IMR-90 (cell line): ENCODE results near the gene SIGLEC7. TPM values are rescaled to one million over a fixed set of nuclear protein-coding genes. Genes with fewer than 3 reads are reported as not detected.

Experiments
- ATAC-seq: fragments of 200-7000 bp; cut with Tn5 transposase; 2 replicates; pipeline ENCODE4 v1.9.1; 2020; ENCODE audit warnings: low read depth, mild to moderate bottlenecking, moderate library complexity
- BruUV-seq: library from RNA; stranded (reverse); fragments of 400-500 nt; replicated peaks from 2 replicates; lab custom pipeline; 2021; lab: Mats Ljungman, UMichigan
- CTCF ChIA-PET: fragments of 300-600 bp; formaldehyde crosslinking; extraction: SDS; loops from one replicate; lab custom pipeline; 2021; ENCODE audit warnings: antibody characterized with exemption; lab: Yijun Ruan, JAX
- POLR2A ChIA-PET: fragments of 300-600 bp; sonication (Branson Sonifier 250); formaldehyde crosslinking; loops from one replicate; lab custom pipeline; 2022; ENCODE audit warnings: antibody characterized with exemption; ENCODE audit not compliant: unreplicated experiment; lab: Charles Lee
- DNase-seq: peaks from one replicate; pipeline ENCODE4 v3.0.0; 2013
- H2AFZ ChIP-seq: replicated peaks from 2 replicates; pipeline ENCODE3; 2013; ENCODE audit warnings: low read length, mild to moderate bottlenecking; ENCODE audit not compliant: poor library complexity
- H2AK5ac ChIP-seq: 2 replicates; pipeline ENCODE4 v1.6.1; 2013; ENCODE audit warnings: low read depth, low read length, inconsistent platforms
- H2AK9ac ChIP-seq: replicated peaks from 2 replicates; pipeline ENCODE3; 2013; ENCODE audit warnings: mild to moderate bottlenecking, low read depth, low read length, moderate library complexity; ENCODE audit not compliant: poor library complexity
- H2BK120ac ChIP-seq: 2 replicates; pipeline ENCODE4 v1.6.1; 2013; ENCODE audit warnings: low read depth, low read length, inconsistent platforms
- H2BK15ac ChIP-seq: 3 replicates; pipeline ENCODE4 v1.6.1; 2013; ENCODE audit warnings: low read depth, low read length, inconsistent platforms
- H2BK20ac ChIP-seq: 2 replicates; pipeline ENCODE4 v1.6.1; 2013; ENCODE audit warnings: low read depth, mild to moderate bottlenecking, inconsistent platforms, low read length, moderate library complexity
- H2BK5ac ChIP-seq: 2 replicates; pipeline ENCODE4 v1.6.1; 2013; ENCODE audit warnings: mild to moderate bottlenecking, low read depth, low read length, inconsistent platforms; ENCODE audit not compliant: poor library complexity, severe bottlenecking
- H3K14ac ChIP-seq: replicated peaks from 2 replicates; pipeline ENCODE4 v1.6.1; 2013; ENCODE audit warnings: low read depth, low read length, inconsistent platforms
- H3K18ac ChIP-seq: 2 replicates; pipeline ENCODE4 v1.6.1; 2013; ENCODE audit warnings: low read depth, low read length, control low read depth
- H3K23ac ChIP-seq: 2 replicates; pipeline ENCODE4 v1.6.1; 2013; ENCODE audit warnings: low read depth, low read length, inconsistent platforms
- H3K27ac ChIP-seq: 2 replicates; pipeline ENCODE4 v1.5.1; 2013; ENCODE audit warnings: mild to moderate bottlenecking, control low read depth, low read length; ENCODE audit not compliant: insufficient read depth
- H3K27me3 ChIP-seq: 2 replicates; pipeline ENCODE4 v1.6.1; 2013; ENCODE audit warnings: low read length; ENCODE audit not compliant: control insufficient read depth, insufficient read depth
- H3K36me3 ChIP-seq: 2 replicates; pipeline ENCODE4 v1.6.1; 2013; ENCODE audit warnings: low read length, mixed read lengths; ENCODE audit not compliant: control insufficient read depth, insufficient read depth
- H3K4ac ChIP-seq: 2 replicates; pipeline ENCODE4 v1.6.1; 2013; ENCODE audit warnings: low read depth, low read length, inconsistent platforms
- H3K4me1 ChIP-seq: 2 replicates; pipeline ENCODE4 v1.6.1; 2013; ENCODE audit warnings: low read length, mixed read lengths; ENCODE audit not compliant: control insufficient read depth, insufficient read depth
- H3K4me2 ChIP-seq: 2 replicates; pipeline ENCODE4 v1.6.1; 2013; ENCODE audit warnings: low read depth, mild to moderate bottlenecking, control low read depth, low read length, moderate library complexity
- H3K4me3 ChIP-seq: 2 replicates; pipeline ENCODE4 v1.5.1; 2013; ENCODE audit warnings: low read depth, mild to moderate bottlenecking, control low read depth, low read length, moderate library complexity; ENCODE audit not compliant: insufficient read depth
- H3K56ac ChIP-seq: 2 replicates; pipeline ENCODE4 v1.6.1; 2013; ENCODE audit warnings: low read length, inconsistent platforms; ENCODE audit not compliant: insufficient read depth; ENCODE audit errors: extremely low read depth
- H3K79me1 ChIP-seq, 2 experiments: 2 replicates each; pipeline ENCODE4 v1.6.1; 2013; ENCODE audit warnings: low read length in 2 of 2, inconsistent platforms in 1 of 2, low read depth in 1 of 2
- H3K9ac ChIP-seq: 2 replicates; pipeline ENCODE4 v1.6.1; 2013; ENCODE audit warnings: low read depth, low read length, control low read depth
- H3K9me1 ChIP-seq: 2 replicates; pipeline ENCODE4 v1.6.1; 2013; ENCODE audit warnings: low read length, inconsistent platforms; ENCODE audit not compliant: insufficient read depth
- H3K9me3 ChIP-seq: 2 replicates; pipeline ENCODE4 v1.6.1; 2013; ENCODE audit warnings: low read length; ENCODE audit not compliant: control insufficient read depth, insufficient read depth
- H4K20me1 ChIP-seq: 2 replicates; pipeline ENCODE4 v1.6.1; 2013; ENCODE audit warnings: low read length, inconsistent platforms; ENCODE audit not compliant: insufficient read depth
- H4K5ac ChIP-seq: 2 replicates; pipeline ENCODE4 v1.6.1; 2013; ENCODE audit warnings: mild to moderate bottlenecking, low read depth, low read length, control low read depth
- H4K8ac ChIP-seq, 2 experiments: 2 replicates each; pipeline ENCODE4 v1.6.1; 2013; ENCODE audit warnings: low read depth in 2 of 2, low read length in 2 of 2, control low read depth in 1 of 2, inconsistent platforms in 1 of 2
- H4K91ac ChIP-seq: 2 replicates; pipeline ENCODE4 v1.6.1; 2013; ENCODE audit warnings: low read depth, low read length, inconsistent platforms; ENCODE audit not compliant: insufficient read depth
- WGBS, 2 experiments: methylation state at CpG; one replicate each; pipeline versions ENCODE4 v1.1.5 to v1.1.7; 2013; ENCODE audit warnings: missing lambda C conversion rate in 2 of 2; ENCODE audit not compliant: insufficient read length in 1 of 2; ENCODE audit errors: extremely low coverage in 2 of 2; 5-methylcytosine and 5-hydroxymethylcytosine counted together
- dilution Hi-C: fragments of 300-500 bp; cut with HindIII; formaldehyde crosslinking; loops from one replicate; pipeline ENCODE4 v1.14.3; 2018; ENCODE audit warnings: low sequenced_read_pairs; ENCODE audit not compliant: unreplicated experiment
- in situ Hi-C: fragments of 300-500 bp; cut with MboI; formaldehyde crosslinking; loops from 3 replicates; pipeline ENCODE4 v1.14.3; 2019; ENCODE audit warnings: low sequenced_read_pairs, inconsistent platforms, mixed read lengths
- intact Hi-C: fragments of 100-400 bp; cut with micrococcal nuclease; formaldehyde crosslinking; loops from 2 replicates; pipeline ENCODE4 v1.10.0; 2022
- polyA plus RNA-seq, 3 experiments: library from polyadenylated mRNA; depleted of rRNA; stranded (reverse); fragments of >200 nt; gene quantifications; 2 replicates each; pipeline ENCODE4 v1.2.3, GENCODE V29; 2012; ENCODE audit warnings: low replicate concordance in 1 of 3
- total RNA-seq: library from RNA; depleted of rRNA; stranded (reverse); fragments of >200 nt; gene quantifications from 2 replicates; pipeline ENCODE4 v1.2.3, GENCODE V29; 2012
- TF ChIP-seq, protein P1 (sequence below): fragments of 150-350 bp; IDR thresholded peaks from 2 replicates; pipeline ENCODE4 v1.6.1; 2017; ENCODE audit warnings: mild to moderate bottlenecking, antibody characterized with exemption, low read length, low read depth
- TF ChIP-seq, protein P2 (sequence below): conservative IDR thresholded peaks from 2 replicates; pipeline ENCODE4 v1.5.1; 2012; ENCODE audit warnings: mild to moderate bottlenecking, low read depth, low read length, improper control_type of control experiment

The SIGLEC7 gene
- total and polyA plus RNA-seq, 2 of the 4 experiments (the other 2 are of a cell fraction), result not detected

DNA sequence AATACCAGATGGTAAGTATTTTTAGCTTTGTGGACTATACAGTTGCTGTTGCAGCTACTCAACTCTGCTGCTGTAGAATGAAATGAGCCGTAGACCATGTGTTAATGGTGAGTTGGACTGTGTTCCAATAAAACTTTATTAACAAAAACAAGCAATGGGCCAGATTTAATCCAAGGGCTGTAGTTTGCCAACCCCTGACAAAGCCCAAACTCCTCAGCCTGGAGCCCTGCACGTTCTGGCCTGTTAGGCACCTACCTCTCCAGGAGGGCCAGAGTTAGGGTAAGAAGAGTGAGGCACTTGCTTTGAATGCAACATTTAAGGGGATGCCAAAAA lies 46.1 kb downstream of the SIGLEC7 start:
- DNase-seq (no peak), ATAC-seq (no peak)
- H4K91ac ChIP-seq, result no peak overlapping the region
- H3K27ac ChIP-seq, result no peak overlapping the region
- no peaks in the 10 kb centered on the region for H4K20me1 ChIP-seq
- H3K27me3 ChIP-seq, result no peaks in the 10 kb centered on the region
- in situ Hi-C loops, result no loop called here
- no peak overlapping the region for H3K4me3 ChIP-seq
- H3K36me3 ChIP-seq, result no peaks in the 10 kb centered on the region
- H3K79me1 ChIP-seq, result no peaks in the 10 kb centered on the region
- H2BK15ac ChIP-seq, result no peak overlapping the region
- H3K18ac ChIP-seq, result no peak overlapping the region
- no peak overlapping the region for H2BK5ac ChIP-seq
- no peak overlapping the region for H3K23ac ChIP-seq
- no peak overlapping the region for H3K4me2 ChIP-seq
- H2BK120ac ChIP-seq, result no peak overlapping the region
- H2AFZ ChIP-seq, result no peak overlapping the region
- no peak overlapping the region for H4K8ac ChIP-seq
- intact Hi-C loops, result no loop called here
- no peak overlapping the region for H2BK20ac ChIP-seq
- no CpG with 5 or more reads among the region's 2 CpGs for WGBS, 2 experiments
- dilution Hi-C loops, result no loop called here
- ChIA-PET POLR2A (no interaction called here), CTCF (no interaction called here)
- TF ChIP-seq, protein P1, sequence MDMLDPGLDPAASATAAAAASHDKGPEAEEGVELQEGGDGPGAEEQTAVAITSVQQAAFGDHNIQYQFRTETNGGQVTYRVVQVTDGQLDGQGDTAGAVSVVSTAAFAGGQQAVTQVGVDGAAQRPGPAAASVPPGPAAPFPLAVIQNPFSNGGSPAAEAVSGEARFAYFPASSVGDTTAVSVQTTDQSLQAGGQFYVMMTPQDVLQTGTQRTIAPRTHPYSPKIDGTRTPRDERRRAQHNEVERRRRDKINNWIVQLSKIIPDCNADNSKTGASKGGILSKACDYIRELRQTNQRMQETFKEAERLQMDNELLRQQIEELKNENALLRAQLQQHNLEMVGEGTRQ, result no peak
- TF ChIP-seq, protein P2, sequence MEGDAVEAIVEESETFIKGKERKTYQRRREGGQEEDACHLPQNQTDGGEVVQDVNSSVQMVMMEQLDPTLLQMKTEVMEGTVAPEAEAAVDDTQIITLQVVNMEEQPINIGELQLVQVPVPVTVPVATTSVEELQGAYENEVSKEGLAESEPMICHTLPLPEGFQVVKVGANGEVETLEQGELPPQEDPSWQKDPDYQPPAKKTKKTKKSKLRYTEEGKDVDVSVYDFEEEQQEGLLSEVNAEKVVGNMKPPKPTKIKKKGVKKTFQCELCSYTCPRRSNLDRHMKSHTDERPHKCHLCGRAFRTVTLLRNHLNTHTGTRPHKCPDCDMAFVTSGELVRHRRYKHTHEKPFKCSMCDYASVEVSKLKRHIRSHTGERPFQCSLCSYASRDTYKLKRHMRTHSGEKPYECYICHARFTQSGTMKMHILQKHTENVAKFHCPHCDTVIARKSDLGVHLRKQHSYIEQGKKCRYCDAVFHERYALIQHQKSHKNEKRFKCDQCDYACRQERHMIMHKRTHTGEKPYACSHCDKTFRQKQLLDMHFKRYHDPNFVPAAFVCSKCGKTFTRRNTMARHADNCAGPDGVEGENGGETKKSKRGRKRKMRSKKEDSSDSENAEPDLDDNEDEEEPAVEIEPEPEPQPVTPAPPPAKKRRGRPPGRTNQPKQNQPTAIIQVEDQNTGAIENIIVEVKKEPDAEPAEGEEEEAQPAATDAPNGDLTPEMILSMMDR, result no peak
- H2AK9ac ChIP-seq, result no peak overlapping the region
- no peak overlapping the region for H3K9ac ChIP-seq
- no peak overlapping the region for H4K5ac ChIP-seq
- H3K4me1 ChIP-seq, result no peaks in the 10 kb centered on the region
- no peak overlapping the region for H2AK5ac ChIP-seq
- no peak overlapping the region for H3K56ac ChIP-seq
- no peaks in the 10 kb centered on the region for H3K9me1 ChIP-seq
- no TSS peak for BruUV-seq
- peaks cover 5% of the 10 kb centered on the region; the same call in 1 of the 2 replicates for H3K9me3 ChIP-seq
- H3K4ac ChIP-seq, result no peak overlapping the region
- H3K14ac ChIP-seq, result no peak overlapping the region
